Panc1 (cell line): ENCODE data around the gene CWC25. TPM values are rescaled to one million over a fixed set of nuclear protein-coding genes. Genes with fewer than 3 reads are reported as not detected.

Experiments used
- ATAC-seq: fragments of 200-7000 bp; cut with Tn5 transposase; 2 replicates; pipeline ENCODE4 v1.9.1; 2020; ENCODE audit warnings: mild to moderate bottlenecking, moderate library complexity
- BruUV-seq: library from RNA; stranded (reverse); fragments of 400-500 nt; replicated peaks from 2 replicates; lab custom pipeline; 2021; lab: Mats Ljungman, UMichigan
- CTCF ChIA-PET: fragments of 300-600 bp; sonication (Branson Sonifier 250); formaldehyde crosslinking; loops from one replicate; lab custom pipeline; 2022; ENCODE audit warnings: antibody characterized with exemption; lab: Charles Lee
- POLR2A ChIA-PET: fragments of 300-600 bp; sonication (Branson Sonifier 250); formaldehyde crosslinking; loops from one replicate; lab custom pipeline; 2022; ENCODE audit warnings: antibody characterized with exemption; lab: Charles Lee
- DNase-seq: peaks from one replicate; pipeline ENCODE4 v3.0.0-alpha.2; 2010; ENCODE audit warnings: low read depth, low spot score
- H3K27ac ChIP-seq: 2 replicates; pipeline ENCODE4 v1.5.1; 2011; ENCODE audit warnings: mild to moderate bottlenecking, low read length, inconsistent platforms
- H3K27me3 ChIP-seq: fragments of 200-500 bp; sonication (Bioruptor generic); 2 replicates; pipeline ENCODE4 v1.6.0; 2014; ENCODE audit warnings: low read length, inconsistent platforms; ENCODE audit not compliant: control insufficient read depth, insufficient read depth
- H3K36me3 ChIP-seq: fragments of 200-500 bp; sonication (Bioruptor generic); 2 replicates; pipeline ENCODE4 v1.5.1; 2014; ENCODE audit warnings: inconsistent platforms, mild to moderate bottlenecking, low read length, moderate library complexity; ENCODE audit not compliant: control insufficient read depth, insufficient read depth
- H3K4me1 ChIP-seq: 2 replicates; pipeline ENCODE4 v1.5.1; 2011; ENCODE audit warnings: inconsistent platforms, mild to moderate bottlenecking, low read length, moderate library complexity; ENCODE audit not compliant: control insufficient read depth, insufficient read depth
- H3K4me3 ChIP-seq, 2 experiments: 2 replicates each; pipeline ENCODE4 v1.5.1; 2011 to 2012; ENCODE audit warnings: low read depth in 2 of 2, low read length in 2 of 2, mild to moderate bottlenecking in 2 of 2, inconsistent platforms in 1 of 2, moderate library complexity in 1 of 2
- H3K9me3 ChIP-seq: fragments of 200-500 bp; sonication (Bioruptor generic); 2 replicates; pipeline ENCODE4 v1.5.1; 2014; ENCODE audit warnings: low read depth, mild to moderate bottlenecking, inconsistent platforms, low read length, moderate library complexity; ENCODE audit not compliant: control insufficient read depth, insufficient read depth
- POLR2AphosphoS5 ChIP-seq: IDR thresholded peaks from 2 replicates; pipeline ENCODE4 v1.6.1; 2012; ENCODE audit warnings: mild to moderate bottlenecking, low read depth, low read length, moderate library complexity
- SIN3A ChIP-seq: IDR thresholded peaks from 2 replicates; pipeline ENCODE4 v1.6.1; 2012; ENCODE audit warnings: low read depth, mild to moderate bottlenecking, low read length, moderate library complexity, borderline replicate concordance; ENCODE audit not compliant: insufficient read depth
- TCF7L2 ChIP-seq: IDR thresholded peaks from 2 replicates; pipeline ENCODE4 v1.6.1; 2011; ENCODE audit warnings: mild to moderate bottlenecking, low read depth, low read length, inconsistent platforms
- in situ Hi-C: cut with HindIII; loops from 2 replicates; pipeline ENCODE4 v1.10.0; 2016; ENCODE audit warnings: low sequenced_read_pairs, low pct_unique_long_range_greater_than_20kb
- intact Hi-C: fragments of 100-400 bp; cut with micrococcal nuclease; formaldehyde crosslinking; loops from one replicate; pipeline ENCODE4 v1.10.0; 2022; ENCODE audit not compliant: unreplicated experiment
- total RNA-seq: library from RNA; stranded (reverse); gene quantifications from one replicate; pipeline ENCODE4 v1.2.1, GENCODE V29; 2021; ENCODE audit not compliant: unreplicated experiment
- TF ChIP-seq, protein P1 (sequence below), 2 experiments: IDR thresholded peaks; 2 replicates each; pipeline ENCODE4 v1.6.1; 2011 to 2012; ENCODE audit warnings: low read depth in 2 of 2, control low read depth in 1 of 2, low read length in 1 of 2, mild to moderate bottlenecking in 1 of 2, moderate library complexity in 1 of 2; ENCODE audit not compliant: insufficient read depth in 1 of 2
- TF ChIP-seq, protein P2 (sequence below): fragments of 450-650 bp; IDR thresholded peaks from 2 replicates; pipeline ENCODE4 v1.5.1; 2017; ENCODE audit warnings: mild to moderate bottlenecking

CWC25 gene
- total RNA-seq, 1 experiment from 2014 or later, result 13.6 TPM

DNA sequence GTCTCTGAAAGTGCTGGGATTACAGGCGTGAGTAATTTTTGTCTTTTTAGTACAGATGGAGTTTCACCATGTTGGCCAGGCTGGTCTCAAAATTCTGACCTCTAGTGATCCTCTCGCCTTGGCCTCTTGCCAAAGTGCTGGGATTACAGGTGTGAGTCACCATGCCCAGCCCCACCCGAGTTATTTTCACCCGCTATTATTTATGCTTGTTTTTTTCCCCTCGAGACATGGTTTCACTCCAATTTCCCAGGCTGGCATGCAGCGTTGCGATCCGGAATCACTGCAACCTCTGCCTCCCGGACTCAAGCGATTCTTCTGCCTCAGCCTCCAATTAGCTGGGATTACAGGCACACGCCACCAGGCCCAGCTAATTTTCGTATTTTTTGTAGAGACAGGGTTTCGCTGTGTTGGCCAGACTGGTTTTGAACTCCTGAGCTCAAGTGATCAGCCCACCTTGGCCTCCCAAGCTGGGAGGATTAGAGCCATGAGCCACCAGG, 19.2 kb upstream of the CWC25 start:
- BruUV-seq, result no TSS peak

DNA sequence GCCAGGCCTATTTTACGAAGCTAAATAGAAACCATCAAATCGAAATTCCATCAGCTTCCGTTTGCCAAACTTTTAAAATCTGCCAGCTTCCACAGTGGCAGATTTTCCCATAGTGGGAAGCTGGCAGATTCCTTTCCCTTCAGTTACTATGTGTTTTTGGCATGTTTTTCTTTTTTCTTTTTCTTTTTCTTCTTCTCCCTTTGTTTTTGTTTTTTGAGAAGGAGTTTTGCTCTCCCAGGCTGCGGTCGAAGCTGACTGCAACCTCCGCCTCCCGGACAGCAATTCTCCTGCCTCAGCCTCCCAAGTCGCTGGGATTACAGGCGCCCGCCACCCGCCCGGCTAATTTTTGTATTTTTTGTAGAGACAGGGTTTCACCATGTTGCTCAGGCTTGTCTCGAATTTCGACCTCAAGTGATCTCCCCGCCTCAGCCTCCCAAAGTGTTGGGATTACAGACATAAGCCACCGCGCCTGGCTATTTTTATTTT, 684 bp upstream of the CWC25 start:
- BruUV-seq, result TSS peak; percentile 100
- Histone ChIP-seq H3K4me1 (peaks cover 10% of the 10 kb centered on the region), H3K27me3 (no peaks in the 10 kb centered on the region), H3K4me3 (peak overlapping the region; percentile 66 to 94), H3K27ac (peak overlapping the region; percentile 95), H3K36me3 (no peaks in the 10 kb centered on the region; the same call in 1 of the 2 replicates), H3K9me3 (no peaks in the 10 kb centered on the region)
- ChIA-PET CTCF (no interaction called here), POLR2A (interaction anchor here (0.5 to 1.6 kb wide), 3 partner anchors 16 to 379 kb away, joined by 4 to 7 read pairs (median 5); a partner anchor contains a TSS)
- 0 out of 2 replicates have a peak, but pooled peaks have one; percentile 1 for TF ChIP-seq TCF7L2
- no peak for TF ChIP-seq SIN3A
- no peak for TF ChIP-seq POLR2AphosphoS5
- in situ Hi-C loops (no loop called here), intact Hi-C loops (no loop called here)
- ATAC-seq, result no peak
- no peak for DNase-seq

More for the DNA sequence above, 19.2 kb upstream of the CWC25 start:
- Histone ChIP-seq H3K4me1 (peaks cover 3% of the 10 kb centered on the region; the same call in 1 of the 2 replicates), H3K36me3 (peaks cover 8% of the 10 kb centered on the region; the same call in 1 of the 2 replicates), H3K27me3 (no peaks in the 10 kb centered on the region), H3K9me3 (no peaks in the 10 kb centered on the region), H3K4me3 (no peak overlapping the region), H3K27ac (no peak overlapping the region; the same call in 1 of the 2 replicates)
- DNase-seq, result no peak
- ChIA-PET POLR2A (interaction anchor here (0.6 kb wide), 2 partner anchors 56 to 92 kb away, joined by 9 to 10 read pairs; no protein-coding TSS in a partner anchor), CTCF (interaction anchor here (0.7 kb wide), 1 partner anchor 321 kb away, joined by 4 read pairs; no protein-coding TSS in a partner anchor)
- in situ Hi-C loops (no loop called here), intact Hi-C loops (no loop called here)
- TF ChIP-seq POLR2AphosphoS5 (no peak), TCF7L2 (no peak), SIN3A (no peak)
- TF ChIP-seq, protein P1, sequence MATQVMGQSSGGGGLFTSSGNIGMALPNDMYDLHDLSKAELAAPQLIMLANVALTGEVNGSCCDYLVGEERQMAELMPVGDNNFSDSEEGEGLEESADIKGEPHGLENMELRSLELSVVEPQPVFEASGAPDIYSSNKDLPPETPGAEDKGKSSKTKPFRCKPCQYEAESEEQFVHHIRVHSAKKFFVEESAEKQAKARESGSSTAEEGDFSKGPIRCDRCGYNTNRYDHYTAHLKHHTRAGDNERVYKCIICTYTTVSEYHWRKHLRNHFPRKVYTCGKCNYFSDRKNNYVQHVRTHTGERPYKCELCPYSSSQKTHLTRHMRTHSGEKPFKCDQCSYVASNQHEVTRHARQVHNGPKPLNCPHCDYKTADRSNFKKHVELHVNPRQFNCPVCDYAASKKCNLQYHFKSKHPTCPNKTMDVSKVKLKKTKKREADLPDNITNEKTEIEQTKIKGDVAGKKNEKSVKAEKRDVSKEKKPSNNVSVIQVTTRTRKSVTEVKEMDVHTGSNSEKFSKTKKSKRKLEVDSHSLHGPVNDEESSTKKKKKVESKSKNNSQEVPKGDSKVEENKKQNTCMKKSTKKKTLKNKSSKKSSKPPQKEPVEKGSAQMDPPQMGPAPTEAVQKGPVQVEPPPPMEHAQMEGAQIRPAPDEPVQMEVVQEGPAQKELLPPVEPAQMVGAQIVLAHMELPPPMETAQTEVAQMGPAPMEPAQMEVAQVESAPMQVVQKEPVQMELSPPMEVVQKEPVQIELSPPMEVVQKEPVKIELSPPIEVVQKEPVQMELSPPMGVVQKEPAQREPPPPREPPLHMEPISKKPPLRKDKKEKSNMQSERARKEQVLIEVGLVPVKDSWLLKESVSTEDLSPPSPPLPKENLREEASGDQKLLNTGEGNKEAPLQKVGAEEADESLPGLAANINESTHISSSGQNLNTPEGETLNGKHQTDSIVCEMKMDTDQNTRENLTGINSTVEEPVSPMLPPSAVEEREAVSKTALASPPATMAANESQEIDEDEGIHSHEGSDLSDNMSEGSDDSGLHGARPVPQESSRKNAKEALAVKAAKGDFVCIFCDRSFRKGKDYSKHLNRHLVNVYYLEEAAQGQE (IDR thresholded peaks at IDR 0.05; ENCODE audit: insufficient read depth in 1 of 2, low read depth in 2 of 2, low read length in 1 of 2), result no peak
- TF ChIP-seq, protein P2, sequence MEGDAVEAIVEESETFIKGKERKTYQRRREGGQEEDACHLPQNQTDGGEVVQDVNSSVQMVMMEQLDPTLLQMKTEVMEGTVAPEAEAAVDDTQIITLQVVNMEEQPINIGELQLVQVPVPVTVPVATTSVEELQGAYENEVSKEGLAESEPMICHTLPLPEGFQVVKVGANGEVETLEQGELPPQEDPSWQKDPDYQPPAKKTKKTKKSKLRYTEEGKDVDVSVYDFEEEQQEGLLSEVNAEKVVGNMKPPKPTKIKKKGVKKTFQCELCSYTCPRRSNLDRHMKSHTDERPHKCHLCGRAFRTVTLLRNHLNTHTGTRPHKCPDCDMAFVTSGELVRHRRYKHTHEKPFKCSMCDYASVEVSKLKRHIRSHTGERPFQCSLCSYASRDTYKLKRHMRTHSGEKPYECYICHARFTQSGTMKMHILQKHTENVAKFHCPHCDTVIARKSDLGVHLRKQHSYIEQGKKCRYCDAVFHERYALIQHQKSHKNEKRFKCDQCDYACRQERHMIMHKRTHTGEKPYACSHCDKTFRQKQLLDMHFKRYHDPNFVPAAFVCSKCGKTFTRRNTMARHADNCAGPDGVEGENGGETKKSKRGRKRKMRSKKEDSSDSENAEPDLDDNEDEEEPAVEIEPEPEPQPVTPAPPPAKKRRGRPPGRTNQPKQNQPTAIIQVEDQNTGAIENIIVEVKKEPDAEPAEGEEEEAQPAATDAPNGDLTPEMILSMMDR, result no peak
- no peak for ATAC-seq
